ENCODE data around the gene CERS6. TPM values are rescaled to one million over a fixed set of nuclear protein-coding genes. Genes with fewer than 3 reads are reported as not detected.

Gene CERS6
- total RNA-seq, 1 donor from 2014 or later: 27.7 TPM

GRCh38 chr2:168685600-168686451 is 229.8 kb downstream of the CERS6 start:
- H3K9me3 ChIP-seq: no peaks in the 10 kb centered on the region
- H3K27me3 ChIP-seq: no peaks in the 10 kb centered on the region
- no peak for TF ChIP-seq POLR2A (IDR thresholded peaks at IDR 0.05)
- TF ChIP-seq CTCF (IDR thresholded peaks at IDR 0.05): no peak
- no peak for TF ChIP-seq POLR2AphosphoS5 (IDR thresholded peaks at IDR 0.05; ENCODE audit: insufficient read depth in 1 of 2, low read depth in 1 of 2)
- no peaks in the 10 kb centered on the region for H3K36me3 ChIP-seq
- no peak overlapping the region for H3K4me3 ChIP-seq
- intact Hi-C loops (cut with DNase I): no loop called here
- no peaks in the 10 kb centered on the region for H3K4me1 ChIP-seq
- DNase-seq (ENCODE audit: extremely low spot score in 2 of 2): no peak
- no peak overlapping the region for H3K27ac ChIP-seq

GRCh38 chr2:168686452-168687191 is 230.6 kb downstream of the CERS6 start:
- no peak for DNase-seq (ENCODE audit: extremely low spot score in 2 of 2)
- no peaks in the 10 kb centered on the region for H3K9me3 ChIP-seq
- intact Hi-C loops (cut with DNase I): no loop called here
- no peak overlapping the region for H3K27ac ChIP-seq
- no peak for TF ChIP-seq CTCF (IDR thresholded peaks at IDR 0.05)
- no peak for TF ChIP-seq POLR2AphosphoS5 (IDR thresholded peaks at IDR 0.05; ENCODE audit: insufficient read depth in 1 of 2, low read depth in 1 of 2)
- no peak for TF ChIP-seq POLR2A (IDR thresholded peaks at IDR 0.05)
- no peak overlapping the region for H3K4me3 ChIP-seq
- no peaks in the 10 kb centered on the region for H3K27me3 ChIP-seq
- no peaks in the 10 kb centered on the region for H3K4me1 ChIP-seq
- no peaks in the 10 kb centered on the region for H3K36me3 ChIP-seq

- DNase-seq (ENCODE audit: extremely low spot score in 2 of 2): no peak
- no peaks in the 10 kb centered on the region for H3K36me3 ChIP-seq
- no peak overlapping the region for H3K4me3 ChIP-seq
- intact Hi-C loops (cut with DNase I): no loop called here
- H3K27me3 ChIP-seq: no peaks in the 10 kb centered on the region
- H3K4me1 ChIP-seq: no peaks in the 10 kb centered on the region
- TF ChIP-seq CTCF (IDR thresholded peaks at IDR 0.05) (no peak), POLR2AphosphoS5 (IDR thresholded peaks at IDR 0.05; ENCODE audit: insufficient read depth in 1 of 2, low read depth in 1 of 2) (no peak), POLR2A (IDR thresholded peaks at IDR 0.05) (no peak)
- H3K9me3 ChIP-seq: no peaks in the 10 kb centered on the region
- no peak overlapping the region for H3K27ac ChIP-seq
Observed at GRCh38 chr2:168687314-168687713, 231.2 kb downstream of the CERS6 start.

GRCh38 chr2:168690381-168690885 is 234.4 kb downstream of the CERS6 start:
- TF ChIP-seq CTCF (IDR thresholded peaks at IDR 0.05) (no peak), POLR2A (IDR thresholded peaks at IDR 0.05) (no peak), POLR2AphosphoS5 (IDR thresholded peaks at IDR 0.05; ENCODE audit: insufficient read depth in 1 of 2, low read depth in 1 of 2) (no peak)

More at GRCh38 chr2:168690381-168690885, 234.4 kb downstream of the CERS6 start:
- H3K4me1 ChIP-seq: no peaks in the 10 kb centered on the region
- intact Hi-C loops (cut with DNase I): loop anchor here (10.0 kb wide), 1 partner anchor 346 kb away; no protein-coding TSS in a partner anchor
- H3K4me3 ChIP-seq: no peak overlapping the region
- H3K27ac ChIP-seq: no peak overlapping the region
- no peaks in the 10 kb centered on the region for H3K27me3 ChIP-seq
- H3K9me3 ChIP-seq: no peaks in the 10 kb centered on the region
- H3K36me3 ChIP-seq: peaks cover 0 to 6% of the 10 kb centered on the region in 2 donors
- no peak for DNase-seq (ENCODE audit: extremely low spot score in 2 of 2)
